Epithelial cell of proximal tubule (primary cell): Measurements from ENCODE around the gene TKFC. TPM values are rescaled to one million over a fixed set of nuclear protein-coding genes. Genes with fewer than 3 reads are reported as not detected.
A peak's percentile ranks its signal among the peaks of the same experiment; 100 is the strongest.

Source experiments
- DNase-seq: peaks from one replicate; pipeline ENCODE4 v3.0.0-alpha.2; 2011; ENCODE audit warnings: low read depth
- H3K4me3 ChIP-seq: 2 replicates; pipeline ENCODE4 v1.5.1; 2011; ENCODE audit warnings: low read depth, mild to moderate bottlenecking, low read length
- CTCF ChIP-seq: conservative IDR thresholded peaks from 2 replicates; pipeline ENCODE4 v1.5.1; 2012; ENCODE audit warnings: low read depth, mild to moderate bottlenecking, low read length
- total RNA-seq: library from RNA; depleted of rRNA; stranded (reverse); fragments of >200 nt; gene quantifications from 2 replicates; pipeline ENCODE4 v1.2.3, GENCODE V29; 2015

TKFC gene
- total RNA-seq, 1 donor from 2014 or later = 22.9 TPM

GRCh38 chr11:61392981-61393595, 60.1 kb downstream of the TKFC start:
- no peak for DNase-seq
- peak; percentile 38 for TF ChIP-seq CTCF
- peak overlapping the region; percentile 94 for H3K4me3 ChIP-seq

Other genes starting within 250 kb of the TKFC start
- gene CD5, start 230.7 kb upstream of the TKFC start, total RNA-seq = not detected in 2 replicates
- gene VPS37C, start 171.8 kb upstream of the TKFC start, total RNA-seq = 15.7 and 21.5 TPM in 2 replicates
- gene PGA3, start 129.7 kb upstream of the TKFC start, total RNA-seq = not detected in 2 replicates
- not detected in 2 replicates for gene PGA4, start 110.9 kb upstream of the TKFC start, total RNA-seq
- gene PGA5, start 92.1 kb upstream of the TKFC start, total RNA-seq = not detected in 2 replicates
- 0.65 and 3.5 TPM in 2 replicates for gene VWCE, start 37.9 kb upstream of the TKFC start, total RNA-seq
- gene DDB1, start 123 bp upstream of the TKFC start, total RNA-seq = 175 and 218 TPM in 2 replicates
- gene CYB561A3, start 28.7 kb downstream of the TKFC start, total RNA-seq = 22.1 and 42.0 TPM in 2 replicates
- gene TMEM138, start 29.1 kb downstream of the TKFC start, total RNA-seq = 21.7 and 21.9 TPM in 2 replicates
- gene TMEM216, start 59.4 kb downstream of the TKFC start, total RNA-seq = 8.3 and 10.6 TPM in 2 replicates
- gene CPSF7, start 96.7 kb downstream of the TKFC start, total RNA-seq = 43.3 and 57.6 TPM in 2 replicates
- 34.4 and 63.2 TPM in 2 replicates for gene SDHAF2, start 96.9 kb downstream of the TKFC start, total RNA-seq
- gene LRRC10B, start 175.5 kb downstream of the TKFC start, total RNA-seq = 0.36 TPM in 1 of 2 replicates, not detected in the other
- gene SYT7, start 247.8 kb downstream of the TKFC start, total RNA-seq = 0.23 TPM in 1 of 2 replicates, not detected in the other